NCI-H2196 treated with DMSO at 0.1 percent for 48 hours (cell line): ENCODE results near the gene CDKN2B-AS1.

Experiments
- DNase-seq: peaks from one replicate; lab custom pipeline; 2025; ENCODE audit not compliant: unreplicated experiment; lab: John Stamatoyannopoulos, UW

CDKN2B-AS1 gene

DNA sequence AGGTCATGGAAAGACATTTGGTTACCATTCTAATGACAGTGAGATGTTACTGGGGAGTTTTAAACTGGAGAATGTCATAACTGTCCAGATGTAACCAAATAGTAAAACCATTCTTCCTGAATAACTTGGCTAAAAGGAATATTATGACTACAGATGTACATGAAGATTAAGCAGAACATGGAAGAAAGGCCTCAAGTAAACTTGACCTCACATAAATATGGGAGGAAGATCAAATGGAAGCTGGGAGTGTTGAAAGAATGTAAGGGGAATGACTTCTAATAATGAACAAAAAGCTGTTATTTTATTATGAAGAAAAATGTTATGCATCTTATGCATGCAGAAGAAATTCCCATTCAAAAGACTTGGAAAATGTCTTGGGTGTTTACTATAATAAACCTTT is 122.2 kb downstream of the CDKN2B-AS1 start:
- no peak for DNase-seq

DNA sequence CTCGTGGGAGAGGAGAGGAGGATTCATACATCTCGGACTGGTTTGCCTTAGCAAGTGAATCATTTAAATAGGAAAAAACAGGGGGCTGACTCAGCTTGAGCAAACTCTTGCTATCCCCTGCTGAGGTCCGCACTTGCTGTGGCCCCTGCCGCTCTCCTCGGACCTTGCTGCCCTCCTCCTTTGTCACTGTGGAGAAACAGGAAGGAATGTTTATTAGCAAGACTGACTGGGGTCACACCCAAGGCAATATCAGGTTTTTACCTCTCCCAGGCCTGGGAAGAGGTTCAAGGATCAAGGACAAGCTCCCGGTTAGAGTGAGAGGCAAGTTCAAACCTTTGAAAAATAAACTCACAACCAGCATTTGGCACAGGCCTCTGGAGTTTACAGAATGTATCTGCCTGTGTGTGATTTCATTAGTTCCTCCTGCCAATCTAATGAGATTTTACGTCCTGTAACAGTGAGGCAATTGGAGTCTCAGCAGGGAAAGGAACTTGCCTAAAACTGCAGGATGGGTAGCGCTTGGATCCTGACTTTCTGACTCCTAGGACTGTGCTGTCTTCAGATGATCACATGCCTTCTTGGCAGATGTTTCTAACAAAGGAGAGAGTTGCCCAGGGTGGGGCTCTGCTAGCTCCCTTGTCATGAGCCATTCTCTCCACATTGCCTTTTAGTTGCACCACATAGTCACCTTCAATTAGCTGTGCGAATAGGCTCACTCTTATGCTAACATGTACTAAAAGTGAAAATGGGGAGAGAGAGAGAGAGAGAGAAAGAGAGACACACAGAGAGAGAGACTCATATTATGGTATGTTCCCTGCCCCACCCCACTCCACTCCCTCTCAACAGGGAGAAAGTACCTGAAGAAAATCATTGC is 123.2 kb downstream of the CDKN2B-AS1 start:
- DNase-seq = no peak

DNA sequence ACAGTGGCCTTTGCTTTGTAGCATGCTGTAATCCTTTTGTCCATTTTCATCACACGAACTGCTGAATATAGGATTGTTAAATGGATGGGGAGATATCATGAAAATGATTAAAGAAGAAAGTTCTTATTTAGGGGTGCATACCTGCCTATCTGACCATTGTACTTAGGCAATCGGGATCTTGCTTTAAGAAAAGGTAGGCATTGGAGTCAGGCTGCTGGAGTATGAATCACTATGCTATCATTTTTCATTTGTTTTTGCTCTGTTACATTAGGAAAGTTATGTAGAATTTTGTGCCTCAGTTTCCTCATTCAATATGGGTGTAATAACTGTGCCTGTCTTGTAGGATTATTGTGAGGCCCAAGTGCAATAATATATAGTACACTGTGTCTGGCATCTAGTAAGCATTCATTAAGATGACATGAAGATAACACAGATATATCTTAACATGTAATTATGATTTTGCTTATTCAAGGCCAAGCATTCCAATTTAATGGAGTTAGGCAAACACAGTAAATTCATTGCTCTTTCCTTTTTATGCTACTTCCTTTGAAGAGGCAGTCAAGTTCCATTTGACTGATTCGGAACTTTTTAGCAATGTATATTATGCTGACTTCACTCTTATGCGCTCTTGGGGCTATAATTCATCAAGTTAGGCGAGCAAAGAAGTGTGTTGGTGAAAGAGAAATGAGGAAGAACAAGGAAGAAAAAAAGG is 124.4 kb downstream of the CDKN2B-AS1 start:
- DNase-seq = no peak

DNA sequence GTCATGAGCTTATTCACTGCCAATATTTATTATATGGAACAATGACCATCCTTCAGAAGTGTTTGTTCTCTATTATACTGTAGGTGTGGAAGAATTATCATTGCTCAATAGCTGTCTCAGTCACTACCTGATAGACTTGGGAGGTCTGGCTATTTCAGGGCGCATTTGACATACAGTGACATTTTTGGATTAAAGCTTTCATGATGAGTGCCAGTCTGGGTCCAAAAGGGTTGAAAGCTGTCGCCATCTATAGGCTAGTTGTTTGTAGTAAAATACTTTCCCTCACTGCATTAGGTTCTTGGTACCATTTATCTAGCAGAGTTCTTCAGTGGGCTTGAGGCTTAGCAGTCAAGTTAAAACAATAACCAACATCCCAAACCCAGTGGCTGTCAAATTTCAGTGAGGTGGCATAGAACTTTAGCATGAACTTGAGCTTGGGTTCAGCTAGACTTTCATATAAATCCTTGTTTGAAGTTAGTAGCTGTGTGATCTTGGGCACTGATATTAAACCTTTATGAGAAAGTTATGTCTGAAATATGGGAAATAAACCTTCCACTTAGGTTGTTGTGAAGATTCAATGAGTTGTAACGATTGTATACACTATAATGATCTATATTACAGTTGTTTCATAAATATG is 125.0 kb downstream of the CDKN2B-AS1 start:
- DNase-seq = no peak

DNA sequence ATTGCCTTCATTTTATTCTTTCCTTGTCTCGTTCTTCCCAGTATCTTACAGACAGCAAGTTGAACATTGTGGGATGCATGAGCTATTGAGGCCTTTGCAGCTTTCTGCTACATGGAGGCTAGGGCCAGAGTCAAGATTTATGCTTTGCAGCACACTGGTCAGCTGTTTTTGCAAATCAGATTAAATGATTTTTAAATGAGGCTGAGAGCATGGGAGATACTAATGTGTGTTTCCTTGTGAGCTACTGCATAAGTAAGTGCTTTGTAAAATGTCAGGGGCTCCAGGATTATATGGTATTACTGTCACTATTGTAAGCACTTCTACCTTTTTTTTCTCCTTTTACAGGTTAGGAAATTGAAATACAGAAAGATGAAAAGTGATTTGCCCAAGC is 125.6 kb downstream of the CDKN2B-AS1 start:
- DNase-seq = no peak

DNA sequence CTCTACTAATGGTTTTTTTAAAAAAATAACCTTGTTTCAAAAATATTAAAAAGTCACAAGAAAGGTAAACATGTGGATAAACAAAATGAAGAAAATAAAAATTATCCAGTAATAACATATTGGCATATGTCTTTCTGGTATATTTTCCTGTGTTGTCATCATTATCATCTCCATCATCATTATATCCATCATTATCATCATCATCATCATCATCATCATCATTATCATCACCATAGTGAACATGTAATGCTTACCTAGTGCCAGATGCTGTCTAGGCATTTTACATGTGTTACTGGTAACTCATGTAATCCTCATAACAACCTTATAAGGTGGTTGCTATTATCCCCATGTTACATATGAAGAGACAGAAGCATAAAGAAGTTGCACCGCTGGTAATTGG is 126.0 kb downstream of the CDKN2B-AS1 start:
- DNase-seq = no peak

DNA sequence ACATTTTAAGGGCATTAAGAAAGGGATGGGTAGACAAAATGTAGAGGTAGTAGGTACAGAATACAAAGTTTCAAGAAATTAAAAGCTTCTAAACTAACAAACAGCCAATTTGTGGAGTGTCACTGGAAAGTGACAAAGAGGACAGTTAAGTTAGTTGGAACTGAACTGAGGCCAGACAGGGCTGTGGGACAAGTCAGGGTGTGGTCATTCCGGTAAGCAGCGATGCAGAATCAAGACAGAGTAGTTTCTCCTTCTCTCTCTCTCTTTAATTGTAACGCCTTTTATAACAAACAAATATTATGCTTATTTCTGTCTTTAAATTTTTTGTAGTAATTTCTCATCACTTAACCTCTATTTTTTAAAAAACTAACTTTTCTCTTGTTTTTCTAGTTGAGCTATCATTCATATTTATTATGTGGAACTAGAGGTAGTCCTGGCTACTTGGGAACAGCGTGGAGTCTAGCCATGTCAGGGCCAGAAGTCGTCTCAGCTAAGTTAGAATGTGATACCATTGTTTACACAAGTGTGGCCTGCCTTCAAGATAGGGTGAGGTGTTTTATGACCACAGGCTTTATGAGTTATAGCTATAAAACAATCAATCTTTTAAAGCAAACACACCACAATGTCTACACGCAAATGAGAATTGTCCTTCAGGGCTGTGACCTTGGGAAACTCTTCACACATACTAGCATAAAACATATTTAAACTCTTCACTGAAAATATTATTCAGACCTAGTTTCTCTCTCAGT is 129.8 kb downstream of the CDKN2B-AS1 start:
- no peak for DNase-seq

DNA sequence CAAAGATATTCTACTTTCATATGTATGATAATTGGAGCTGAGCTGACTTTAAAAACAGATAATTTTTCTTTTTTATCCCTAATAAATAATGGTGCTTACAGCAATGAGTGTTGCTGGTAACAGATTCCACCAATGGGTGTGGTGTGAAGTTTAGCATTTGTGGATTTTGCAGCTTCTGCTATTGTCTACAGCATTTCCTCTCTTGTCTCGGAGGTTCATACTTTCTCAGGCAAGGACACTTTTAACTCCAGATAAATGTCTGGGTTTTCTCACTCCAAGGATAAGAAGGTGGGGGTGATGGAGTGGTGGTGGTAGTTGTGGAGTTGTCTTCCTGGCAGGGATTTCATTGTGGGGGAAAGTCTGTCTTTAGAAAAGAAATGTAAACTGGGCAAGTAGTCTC is 134.5 kb downstream of the CDKN2B-AS1 start:
- DNase-seq = no peak

DNA sequence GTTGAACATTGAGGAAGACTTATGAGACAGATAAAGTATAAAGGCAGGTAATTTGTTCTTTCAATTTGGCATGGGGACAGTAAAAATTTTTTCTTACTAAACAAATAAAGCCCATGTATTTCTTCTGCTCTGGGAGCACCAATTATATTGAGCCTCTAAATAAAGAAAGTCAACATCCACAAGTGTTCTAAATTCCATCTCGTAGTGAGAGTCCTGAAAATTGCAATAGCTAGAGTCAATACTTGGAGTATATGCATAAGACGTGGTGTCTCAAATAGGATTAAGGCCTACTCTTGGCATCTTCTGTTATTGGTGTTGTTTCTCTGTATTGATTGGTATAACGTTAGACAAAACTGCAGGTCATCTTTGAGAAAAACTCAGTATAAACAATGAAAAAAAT is 135.0 kb downstream of the CDKN2B-AS1 start:
- DNase-seq = no peak

DNA sequence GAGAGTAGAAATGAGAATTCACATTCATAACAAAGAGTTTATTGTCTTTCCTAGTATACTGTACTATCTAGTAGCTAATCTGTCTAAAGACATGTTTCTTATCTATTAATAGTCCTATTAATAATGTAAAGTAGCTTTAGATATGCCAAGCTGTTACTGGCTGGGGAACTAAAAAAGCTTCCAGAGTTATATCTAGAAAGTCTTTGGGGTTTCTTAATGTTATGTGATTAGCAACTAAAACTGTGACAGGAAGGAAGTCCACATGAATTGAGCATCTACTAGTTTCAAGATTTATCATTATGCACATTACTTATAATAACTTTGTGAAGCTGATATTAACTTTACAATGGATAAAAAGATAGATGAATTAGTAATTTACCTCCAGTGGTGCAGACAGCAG is 137.2 kb downstream of the CDKN2B-AS1 start:
- DNase-seq = no peak

DNA sequence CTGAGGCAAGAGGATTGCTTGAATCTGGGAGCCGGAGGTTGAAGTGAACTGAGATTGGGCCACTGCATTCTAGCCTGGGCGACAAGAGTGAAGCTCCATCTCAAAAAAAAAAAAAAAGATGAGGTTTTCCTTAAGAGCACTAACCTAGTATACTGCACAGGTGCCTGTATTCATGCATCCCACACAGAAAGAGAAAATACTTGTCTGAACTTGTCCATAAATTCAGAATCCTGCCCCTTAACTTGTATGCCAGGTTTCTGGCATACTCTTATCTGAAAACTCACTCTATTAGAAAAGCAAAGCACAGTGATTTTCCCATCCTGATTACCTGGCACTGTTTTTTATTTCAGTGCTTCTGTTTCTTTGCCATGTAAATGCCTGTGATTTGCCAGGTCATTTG is 139.8 kb downstream of the CDKN2B-AS1 start:
- no peak for DNase-seq

DNA sequence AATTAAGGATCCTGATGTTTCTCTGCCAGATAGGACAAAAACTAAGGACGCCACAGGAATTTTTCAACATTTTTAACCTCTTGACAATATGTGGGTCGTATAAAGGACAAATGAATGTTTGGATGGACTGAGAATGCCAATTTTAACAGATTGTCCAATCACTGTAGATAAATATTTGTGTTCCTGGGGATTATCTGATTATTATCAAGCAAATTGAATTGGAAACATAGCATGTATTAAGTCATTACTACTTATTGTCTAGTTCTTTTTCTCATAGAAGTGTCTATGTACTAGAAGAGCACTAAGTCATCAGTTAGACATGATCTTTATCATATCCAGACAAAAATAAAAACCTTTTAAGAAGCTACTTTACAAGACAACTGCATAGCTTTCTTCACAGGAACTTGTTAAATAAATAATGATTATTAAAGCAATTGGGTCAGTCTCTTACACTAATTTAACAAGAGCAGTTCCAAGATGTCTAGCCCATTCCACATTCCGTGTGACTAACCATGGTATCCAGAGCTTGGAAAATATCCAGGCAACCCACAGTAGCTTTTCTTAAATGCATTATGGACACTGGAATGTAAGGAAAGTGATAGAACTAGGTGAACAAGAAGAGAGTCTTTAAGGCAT is 142.0 kb downstream of the CDKN2B-AS1 start:
- DNase-seq = no peak

DNA sequence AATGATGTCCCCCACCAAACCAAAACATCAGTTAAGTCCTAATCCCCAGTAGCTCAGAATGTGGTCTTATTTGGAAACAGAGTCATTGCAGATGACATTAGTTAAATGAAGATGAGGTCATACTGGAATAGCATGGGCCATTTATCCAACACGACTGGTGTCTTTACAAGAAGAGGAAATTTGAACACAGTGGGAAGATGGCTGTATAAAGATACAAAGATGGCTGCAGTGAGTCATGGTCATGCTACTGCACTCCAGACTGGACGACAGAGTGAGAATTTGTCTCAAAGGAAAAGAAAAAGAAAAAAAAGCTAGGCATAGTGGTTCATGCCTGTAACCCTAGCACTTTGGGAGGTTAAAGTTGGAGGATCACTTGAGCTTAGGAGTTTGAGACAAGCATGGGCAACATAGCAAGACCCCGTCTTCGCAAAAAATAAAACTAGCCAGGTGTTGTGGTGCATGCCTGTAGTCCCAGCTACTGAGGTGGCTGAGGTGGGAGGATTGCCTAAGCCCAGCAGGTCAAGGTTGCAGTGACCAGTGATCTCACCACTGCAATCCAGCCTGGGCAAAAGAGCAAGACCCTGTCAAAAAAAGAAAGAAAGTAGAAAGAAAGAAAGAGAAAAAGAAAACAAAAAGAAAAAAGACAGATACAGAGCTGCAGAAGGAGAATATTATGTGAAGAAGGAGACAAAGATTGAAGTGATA is 144.5 kb downstream of the CDKN2B-AS1 start:
- DNase-seq = no peak

DNA sequence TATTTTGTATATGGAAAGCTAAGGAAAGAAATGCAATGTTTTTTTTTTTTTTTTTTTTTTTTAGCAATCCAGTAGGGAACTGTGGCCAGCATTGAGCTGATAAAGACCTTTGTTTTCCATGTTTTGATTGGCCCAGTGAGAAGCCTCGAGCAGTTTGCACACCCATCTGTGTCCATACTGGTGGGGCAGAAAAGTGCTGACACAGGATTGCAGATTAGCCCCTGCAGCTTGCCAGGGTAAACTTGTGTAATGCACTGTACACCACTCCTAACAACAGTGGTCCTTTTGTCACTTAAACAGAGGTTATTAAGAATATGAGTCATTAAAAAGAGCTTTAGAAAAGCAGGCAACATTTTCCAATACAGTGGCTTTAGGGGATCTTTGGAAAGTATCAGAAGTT is 147.3 kb downstream of the CDKN2B-AS1 start:
- no peak for DNase-seq

DNA sequence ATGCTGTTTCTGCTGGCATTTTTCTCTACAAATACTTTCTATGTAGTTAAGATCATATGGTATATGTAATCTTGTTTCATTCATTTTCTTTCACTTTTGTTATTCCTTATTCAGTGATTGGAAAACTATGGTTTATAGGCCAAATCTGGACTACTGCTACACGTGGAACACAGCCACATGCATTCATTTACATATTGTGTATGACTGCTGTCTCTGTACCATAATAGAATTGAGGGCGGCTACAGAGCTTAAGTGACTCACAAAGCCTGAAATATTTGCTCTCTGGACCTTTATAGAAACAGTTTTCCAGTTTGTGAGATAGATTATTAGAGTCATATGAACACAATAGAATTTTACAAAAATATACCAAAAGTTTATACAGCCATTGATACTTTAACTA is 148.1 kb downstream of the CDKN2B-AS1 start:
- DNase-seq = no peak

DNA sequence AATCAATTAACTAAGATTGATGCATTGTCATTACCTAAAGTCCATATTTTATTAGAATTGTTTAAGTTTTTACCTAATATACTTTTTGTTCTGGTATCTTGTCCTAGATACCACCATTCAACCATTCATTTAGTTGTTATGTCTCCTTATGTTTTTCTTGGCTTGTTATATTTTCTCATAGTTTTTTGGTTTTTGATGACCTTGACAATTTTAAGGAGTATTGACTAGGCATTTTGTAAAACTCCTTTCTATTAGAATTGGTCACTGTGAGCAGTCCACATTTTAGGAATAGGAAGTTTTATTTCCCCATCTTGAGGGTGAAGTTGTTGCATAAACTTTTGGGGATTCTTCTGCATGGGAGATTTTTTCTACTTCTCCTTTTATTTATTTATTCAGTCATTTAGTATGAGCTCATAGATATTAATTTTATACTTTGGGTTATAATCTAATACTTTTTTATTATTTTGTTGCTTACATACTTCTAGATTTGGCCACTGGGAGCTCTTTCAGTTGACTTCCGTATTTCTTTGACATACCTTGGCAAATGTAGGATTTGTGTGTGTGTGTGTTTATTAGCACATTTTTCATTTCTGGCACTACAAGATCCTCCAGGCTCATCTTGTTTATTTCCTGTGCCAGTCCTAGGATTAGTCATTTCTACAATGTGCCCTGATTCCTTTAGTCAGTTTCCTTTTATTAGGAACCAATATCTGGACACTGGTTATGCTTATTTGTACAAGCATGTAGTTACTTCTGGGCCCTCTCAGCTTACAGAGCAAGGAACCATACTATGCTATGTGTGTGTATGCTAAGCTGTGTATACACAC is 149.4 kb downstream of the CDKN2B-AS1 start:
- no peak for DNase-seq

DNA sequence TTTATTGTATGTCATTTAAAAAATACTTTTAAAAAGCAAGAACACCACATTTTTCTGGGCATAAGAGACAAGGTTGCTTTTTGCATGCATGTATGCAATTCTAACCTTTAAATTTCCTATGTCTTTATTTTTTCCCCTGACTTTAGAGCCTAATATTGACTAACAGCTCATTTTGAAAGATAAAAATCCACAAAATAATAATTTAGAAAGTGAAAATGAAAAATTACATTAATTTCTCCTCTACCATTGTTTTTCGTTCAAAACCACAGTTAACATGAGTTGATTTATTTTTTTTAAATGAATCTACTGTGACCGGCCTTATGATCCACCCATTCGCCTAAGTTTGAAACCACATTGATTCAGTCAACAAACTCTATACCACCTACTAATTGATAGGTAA is 152.0 kb downstream of the CDKN2B-AS1 start:
- DNase-seq = no peak

DNA sequence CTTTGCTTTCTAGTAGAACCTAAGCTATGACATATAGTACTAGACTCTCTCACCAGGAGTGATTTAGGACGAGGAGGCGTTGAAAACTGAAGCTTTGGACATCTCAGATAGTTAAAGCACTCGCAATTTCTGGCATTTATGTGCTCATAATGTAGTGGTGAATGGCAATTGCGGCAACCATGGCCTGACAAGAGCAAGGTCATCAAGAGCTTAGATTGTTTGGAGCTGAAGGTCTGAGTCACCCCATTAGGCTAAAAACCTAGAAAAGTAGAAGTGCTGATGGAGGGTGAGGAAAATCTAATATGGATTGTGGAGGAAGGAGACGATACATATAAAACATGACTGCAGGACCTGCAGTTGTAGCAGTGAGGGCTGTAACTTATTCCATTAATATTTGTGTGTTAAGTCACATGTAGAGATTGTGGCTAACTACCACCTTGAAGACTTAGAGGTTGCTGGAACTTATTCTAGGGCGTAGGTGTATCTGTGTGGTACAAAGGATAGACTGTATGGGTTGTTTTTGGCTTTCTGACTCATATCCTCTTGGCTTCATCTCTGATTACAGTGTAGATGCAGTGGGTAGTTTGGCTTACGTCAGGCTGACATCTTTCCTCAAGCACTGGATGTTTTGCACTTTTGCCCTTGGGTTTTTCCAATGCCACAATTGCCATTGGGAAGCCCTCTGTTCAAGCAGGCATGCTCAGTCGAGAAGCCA is 153.4 kb downstream of the CDKN2B-AS1 start:
- no peak for DNase-seq

DNA sequence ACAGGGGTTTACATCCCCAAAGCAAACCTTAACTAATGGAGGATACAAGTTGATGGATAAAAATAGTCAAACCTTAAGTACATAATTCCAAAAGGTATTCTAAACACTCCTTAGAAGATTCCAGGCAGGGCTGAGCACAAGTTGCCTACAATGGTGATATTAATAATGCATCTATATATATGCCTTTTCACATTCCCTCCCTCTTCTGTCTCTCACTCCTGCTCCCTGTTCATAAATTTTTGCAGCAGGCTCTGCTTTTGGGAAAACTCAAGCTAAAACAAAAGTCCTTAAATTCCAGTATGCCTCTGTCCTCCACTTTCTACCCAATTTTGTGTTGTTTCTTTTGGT is 153.9 kb downstream of the CDKN2B-AS1 start:
- no peak for DNase-seq
